Nephron (organoid): Measurements from ENCODE around the gene IP6K1.

Experiments
- H3K27ac Mint-ChIP-seq, 3 experiments: 2 replicates each; pipeline ENCODE4 v1.8.0; 2020; ENCODE audit warnings: mixed read lengths in 3 of 3, mild to moderate bottlenecking in 2 of 3, moderate library complexity in 1 of 3
- H3K27me3 Mint-ChIP-seq: 2 replicates; pipeline ENCODE4 v1.8.0; 2021; ENCODE audit warnings: low read depth, mild to moderate bottlenecking, moderate library complexity, mixed read lengths
- H3K36me3 Mint-ChIP-seq: 2 replicates; pipeline ENCODE4 v1.8.0; 2020; ENCODE audit warnings: low read depth, mixed read lengths
- H3K4me1 Mint-ChIP-seq: 2 replicates; pipeline ENCODE4 v1.8.0; 2020; ENCODE audit warnings: mixed read lengths
- H3K4me3 Mint-ChIP-seq, 3 experiments: 2 replicates each; pipeline ENCODE4 v1.8.0; 2020; ENCODE audit warnings: mild to moderate bottlenecking in 3 of 3, mixed read lengths in 3 of 3, moderate library complexity in 2 of 3
- H3K9me3 Mint-ChIP-seq: 2 replicates; pipeline ENCODE4 v1.8.0; 2020; ENCODE audit warnings: mixed read lengths
- TF ChIP-seq, protein P1 (sequence below), 3 experiments: fragments of 200-600 bp; sonication (generic); IDR thresholded peaks; one replicate each; pipeline ENCODE4 v1.5.0; 2021; ENCODE audit warnings: antibody characterized with exemption in 3 of 3; ENCODE audit not compliant: unreplicated experiment in 3 of 3

IP6K1 gene

DNA sequence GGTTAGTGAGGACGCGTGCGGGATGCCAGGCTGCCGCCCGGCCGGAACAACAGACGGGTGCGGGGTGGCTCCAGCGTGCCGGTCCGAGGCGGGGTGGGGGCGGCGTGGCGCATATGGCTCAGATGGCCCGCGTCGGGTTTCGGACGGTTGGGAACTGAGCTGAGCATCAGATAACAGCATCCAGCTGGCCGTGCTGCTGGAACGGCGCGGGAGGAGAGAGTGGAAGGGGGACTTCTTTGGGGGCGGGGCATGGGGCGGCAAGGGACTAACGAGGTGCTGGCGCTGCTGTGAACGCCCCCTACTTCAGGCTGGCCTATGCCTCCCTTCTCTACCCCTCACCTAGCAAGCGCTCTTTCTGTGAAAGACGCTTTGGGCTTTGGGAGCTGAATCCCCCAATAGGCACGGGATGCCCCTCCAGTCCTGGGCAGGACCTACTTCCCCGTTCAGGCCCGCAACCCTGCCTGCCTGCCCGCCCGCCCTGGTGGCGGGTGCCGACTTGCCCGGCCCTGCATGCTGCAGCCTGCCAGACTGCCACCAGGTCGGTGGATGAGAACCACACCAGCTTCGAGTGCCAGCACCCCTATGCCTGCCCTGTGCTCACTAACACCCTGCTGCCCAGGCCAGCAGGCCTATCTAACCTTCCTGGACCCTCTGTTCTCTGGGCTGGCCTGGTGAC lies 17.3 kb upstream of the IP6K1 start:
- TF ChIP-seq, protein P1, sequence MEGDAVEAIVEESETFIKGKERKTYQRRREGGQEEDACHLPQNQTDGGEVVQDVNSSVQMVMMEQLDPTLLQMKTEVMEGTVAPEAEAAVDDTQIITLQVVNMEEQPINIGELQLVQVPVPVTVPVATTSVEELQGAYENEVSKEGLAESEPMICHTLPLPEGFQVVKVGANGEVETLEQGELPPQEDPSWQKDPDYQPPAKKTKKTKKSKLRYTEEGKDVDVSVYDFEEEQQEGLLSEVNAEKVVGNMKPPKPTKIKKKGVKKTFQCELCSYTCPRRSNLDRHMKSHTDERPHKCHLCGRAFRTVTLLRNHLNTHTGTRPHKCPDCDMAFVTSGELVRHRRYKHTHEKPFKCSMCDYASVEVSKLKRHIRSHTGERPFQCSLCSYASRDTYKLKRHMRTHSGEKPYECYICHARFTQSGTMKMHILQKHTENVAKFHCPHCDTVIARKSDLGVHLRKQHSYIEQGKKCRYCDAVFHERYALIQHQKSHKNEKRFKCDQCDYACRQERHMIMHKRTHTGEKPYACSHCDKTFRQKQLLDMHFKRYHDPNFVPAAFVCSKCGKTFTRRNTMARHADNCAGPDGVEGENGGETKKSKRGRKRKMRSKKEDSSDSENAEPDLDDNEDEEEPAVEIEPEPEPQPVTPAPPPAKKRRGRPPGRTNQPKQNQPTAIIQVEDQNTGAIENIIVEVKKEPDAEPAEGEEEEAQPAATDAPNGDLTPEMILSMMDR (IDR thresholded peaks at IDR 0.05; ENCODE audit: unreplicated experiment in 3 of 3), result no peak

DNA sequence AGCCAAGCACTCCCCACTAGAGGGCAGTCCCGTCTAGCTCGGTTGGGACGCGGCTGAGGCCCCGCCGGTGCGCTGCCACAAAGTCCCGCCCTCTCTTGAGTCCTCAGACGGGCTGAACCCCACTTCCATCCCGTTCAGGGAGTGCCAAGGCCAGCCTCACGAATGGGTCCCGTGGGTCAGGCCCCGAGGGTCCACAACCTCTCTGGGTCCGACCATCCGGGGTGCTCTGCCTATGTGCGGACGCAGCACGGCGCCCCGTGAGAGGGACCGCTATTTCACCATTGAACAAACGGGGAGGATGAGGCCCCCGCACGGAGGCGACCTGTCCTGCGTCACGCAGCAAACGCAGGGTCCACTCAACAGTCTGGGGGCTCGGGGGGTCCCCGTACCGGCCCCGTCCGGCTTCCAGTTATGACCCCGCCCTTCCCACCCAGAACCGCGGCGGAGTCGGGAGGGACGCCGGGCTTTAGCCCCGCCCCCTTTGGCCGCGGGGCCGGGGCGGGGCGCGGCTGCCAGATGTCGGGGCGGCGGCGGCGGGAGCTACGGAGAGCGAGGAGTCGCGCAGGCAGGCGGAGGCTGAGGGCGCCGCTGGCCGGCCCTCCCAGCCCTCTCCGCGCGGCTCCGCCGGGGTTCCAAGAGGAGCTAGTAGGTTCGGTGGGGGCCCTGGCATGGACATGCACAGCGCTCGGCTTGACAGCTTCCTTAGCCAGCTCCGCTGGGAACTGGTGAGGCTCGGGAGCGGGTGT lies 16.6 kb upstream of the IP6K1 start, which contains the start of gene INKA1:
Gene INKA1, plus strand, starts transcription at position 543 of the 746 bp plus-strand sequence. Its CDS starts 132 bp downstream, at position 675.
- Mint-ChIP-seq H3K4me3 (peak within 1 kb of the TSS; percentile 88 to 93 (median 90)), H3K4me1 (peaks cover 33% of the 10 kb centered on the region), H3K36me3 (peaks cover 3% of the 10 kb centered on the region), H3K9me3 (no peaks in the 10 kb centered on the region), H3K27ac (peak within 1 kb of the TSS; percentile 100), H3K27me3 (peaks cover 18% of the 10 kb centered on the region)
- TF ChIP-seq, protein P1 (IDR thresholded peaks at IDR 0.05; ENCODE audit: unreplicated experiment in 3 of 3), result peak; percentile 86

More for the DNA sequence above, 17.3 kb upstream of the IP6K1 start:
- peak overlapping the region; percentile 100 for H3K27ac Mint-ChIP-seq
- no peaks in the 10 kb centered on the region for H3K9me3 Mint-ChIP-seq
- H3K4me3 Mint-ChIP-seq, result peak overlapping the region; percentile 86 to 90 (median 88)
- peaks cover 40% of the 10 kb centered on the region for H3K4me1 Mint-ChIP-seq
- H3K27me3 Mint-ChIP-seq, result peaks cover 14% of the 10 kb centered on the region
- H3K36me3 Mint-ChIP-seq, result peaks cover 3% of the 10 kb centered on the region

DNA sequence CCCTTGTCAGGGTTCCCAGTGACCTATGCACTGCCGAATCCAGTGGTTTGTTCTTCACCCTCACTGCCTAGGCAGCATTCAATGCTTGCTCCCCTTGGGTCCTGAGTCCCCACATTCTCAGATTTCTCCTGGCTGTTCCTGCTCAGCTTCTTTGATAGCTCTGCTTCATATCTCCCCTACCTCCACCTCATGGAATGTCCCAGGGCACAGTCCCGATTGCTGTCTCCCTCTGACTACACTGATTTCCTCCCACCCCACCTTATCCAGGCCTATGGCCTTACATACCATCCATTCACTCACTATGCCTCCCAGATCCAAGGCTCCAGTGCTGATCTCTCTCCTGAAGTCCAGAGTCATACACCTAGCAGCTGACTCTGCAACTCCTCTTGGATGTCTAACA lies 14.8 kb upstream of the IP6K1 start:
- Mint-ChIP-seq H3K27ac (peak overlapping the region in 1 of 3 experiments; percentile 50), H3K4me3 (peak overlapping the region in 2 of 3 experiments; percentile 12 to 28), H3K9me3 (no peaks in the 10 kb centered on the region), H3K36me3 (peaks cover 3% of the 10 kb centered on the region), H3K4me1 (peaks cover 20% of the 10 kb centered on the region), H3K27me3 (peaks cover 24% of the 10 kb centered on the region)
- TF ChIP-seq, protein P1 (IDR thresholded peaks at IDR 0.05; ENCODE audit: unreplicated experiment in 3 of 3), result no peak

DNA sequence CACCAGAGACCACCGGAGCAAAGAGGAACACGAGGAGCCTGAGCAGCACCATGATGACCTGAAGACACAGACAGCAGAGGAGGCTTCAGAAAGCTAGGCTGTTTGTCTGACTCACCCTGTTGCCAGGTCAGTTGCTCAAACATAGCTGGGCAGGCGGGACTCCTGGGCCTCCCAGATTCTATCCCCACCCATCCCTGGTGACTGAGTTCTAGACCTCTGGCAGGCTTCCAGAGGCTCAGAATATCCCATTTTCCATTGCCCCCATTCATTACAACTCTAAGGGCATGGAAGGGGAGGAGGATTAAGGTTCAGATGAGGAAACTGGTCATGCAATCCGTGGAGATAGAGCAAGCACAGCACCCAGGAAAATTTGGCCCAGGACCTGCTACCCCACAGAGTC lies 13.4 kb upstream of the IP6K1 start, which contains the start of gene CDHR4:
Gene CDHR4, minus strand, starts transcription at position 113 of the 400 bp plus-strand sequence. Its CDS starts 61 bp downstream, at position 52.
- TF ChIP-seq, protein P1 (IDR thresholded peaks at IDR 0.05; ENCODE audit: unreplicated experiment in 3 of 3), result no peak
- peak within 1 kb of the TSS in 1 of 3 experiments; percentile 12 for H3K4me3 Mint-ChIP-seq
- no peaks in the 10 kb centered on the region for H3K9me3 Mint-ChIP-seq
- H3K36me3 Mint-ChIP-seq, result no peaks in the 10 kb centered on the region
- H3K27ac Mint-ChIP-seq, result no peak within 1 kb of the TSS
- peaks cover 10% of the 10 kb centered on the region for H3K4me1 Mint-ChIP-seq
- peaks cover 24% of the 10 kb centered on the region for H3K27me3 Mint-ChIP-seq

DNA sequence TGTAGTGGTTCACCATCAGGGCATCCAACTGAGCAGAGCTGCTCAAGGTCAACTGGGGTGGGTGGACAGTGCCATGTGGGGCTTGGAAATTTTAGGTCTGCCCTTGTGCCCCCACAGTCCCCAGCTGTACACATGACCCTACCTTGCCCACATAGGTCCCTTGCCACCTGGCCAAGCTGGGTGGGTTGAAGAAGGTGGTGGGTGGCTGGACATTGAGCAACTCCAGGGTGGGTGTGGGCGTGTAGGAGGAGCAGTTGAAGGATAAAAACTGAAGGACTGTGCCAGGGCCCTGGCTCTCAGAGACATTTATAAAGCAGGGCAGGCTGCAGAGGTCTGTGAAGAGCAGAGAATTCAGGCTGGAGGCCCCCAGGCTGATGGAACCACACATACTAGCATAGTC lies 12.8 kb upstream of the IP6K1 start:
- Mint-ChIP-seq H3K27ac (no peak overlapping the region), H3K4me3 (no peak overlapping the region), H3K36me3 (no peaks in the 10 kb centered on the region), H3K9me3 (no peaks in the 10 kb centered on the region), H3K27me3 (peaks cover 24% of the 10 kb centered on the region), H3K4me1 (peaks cover 7% of the 10 kb centered on the region)
- TF ChIP-seq, protein P1 (IDR thresholded peaks at IDR 0.05; ENCODE audit: unreplicated experiment in 3 of 3), result no peak
